Measurements from ENCODE around the gene UGGT1.
"Not testable (repeated sequence)": the region's sequence is repeated elsewhere in the genome, so short reads cannot be mapped to it uniquely, and the experiment has no call there.

The UGGT1 gene

DNA sequence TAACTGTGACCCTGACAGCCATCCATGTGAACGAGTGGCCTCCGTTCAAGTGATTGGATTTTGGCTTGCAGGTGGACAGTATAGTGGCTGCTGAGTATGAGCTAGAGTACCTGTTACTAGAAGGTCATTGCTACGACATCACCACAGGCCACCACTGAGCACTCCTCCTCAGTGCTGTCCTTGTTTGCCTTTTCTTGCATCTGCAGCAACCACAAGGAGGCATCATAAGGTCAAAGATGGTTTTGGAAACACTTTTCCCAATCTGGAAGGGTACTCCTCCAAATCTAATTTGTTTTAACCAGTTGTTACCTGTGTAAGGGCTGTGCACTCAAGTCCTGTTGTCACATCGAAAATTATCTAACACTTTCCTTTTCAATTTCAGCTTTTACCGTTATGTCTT lies 81.2 kb downstream of the UGGT1 start:
- no peak for DNase-seq (ENCODE audit: low spot score)
- TF ChIP-seq, protein P1, sequence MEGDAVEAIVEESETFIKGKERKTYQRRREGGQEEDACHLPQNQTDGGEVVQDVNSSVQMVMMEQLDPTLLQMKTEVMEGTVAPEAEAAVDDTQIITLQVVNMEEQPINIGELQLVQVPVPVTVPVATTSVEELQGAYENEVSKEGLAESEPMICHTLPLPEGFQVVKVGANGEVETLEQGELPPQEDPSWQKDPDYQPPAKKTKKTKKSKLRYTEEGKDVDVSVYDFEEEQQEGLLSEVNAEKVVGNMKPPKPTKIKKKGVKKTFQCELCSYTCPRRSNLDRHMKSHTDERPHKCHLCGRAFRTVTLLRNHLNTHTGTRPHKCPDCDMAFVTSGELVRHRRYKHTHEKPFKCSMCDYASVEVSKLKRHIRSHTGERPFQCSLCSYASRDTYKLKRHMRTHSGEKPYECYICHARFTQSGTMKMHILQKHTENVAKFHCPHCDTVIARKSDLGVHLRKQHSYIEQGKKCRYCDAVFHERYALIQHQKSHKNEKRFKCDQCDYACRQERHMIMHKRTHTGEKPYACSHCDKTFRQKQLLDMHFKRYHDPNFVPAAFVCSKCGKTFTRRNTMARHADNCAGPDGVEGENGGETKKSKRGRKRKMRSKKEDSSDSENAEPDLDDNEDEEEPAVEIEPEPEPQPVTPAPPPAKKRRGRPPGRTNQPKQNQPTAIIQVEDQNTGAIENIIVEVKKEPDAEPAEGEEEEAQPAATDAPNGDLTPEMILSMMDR (IDR thresholded peaks at IDR 0.05; ENCODE audit: extremely low read depth, insufficient read depth, missing control alignments): no peak
- in situ Hi-C loops (cut with MboI; ENCODE audit: low pct_unique_long_range_greater_than_20kb, low sequenced_read_pairs, unreplicated experiment): no loop called here

DNA sequence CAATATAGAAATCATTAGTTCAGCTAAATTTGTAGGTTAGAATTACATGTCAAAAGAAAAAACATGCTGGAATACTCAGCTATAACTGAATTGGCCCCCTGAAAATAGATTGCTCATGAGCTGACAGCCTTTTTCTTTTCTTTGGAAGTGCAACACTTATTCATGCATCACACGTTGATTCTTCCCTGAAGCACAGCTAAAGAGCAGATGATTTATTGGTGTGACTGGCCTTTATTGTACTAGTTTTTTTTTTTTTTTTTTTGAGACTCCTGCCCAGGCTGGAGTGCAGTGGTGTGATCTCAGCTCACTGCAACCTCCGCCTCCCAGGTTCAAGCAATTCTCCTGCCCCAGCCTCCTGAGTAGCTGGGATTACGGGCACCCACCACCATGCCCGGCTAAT lies 83.1 kb downstream of the UGGT1 start:
- in situ Hi-C loops (cut with MboI; ENCODE audit: low pct_unique_long_range_greater_than_20kb, low sequenced_read_pairs, unreplicated experiment); DNase-seq (ENCODE audit: low spot score): not testable (repeated sequence)

DNA sequence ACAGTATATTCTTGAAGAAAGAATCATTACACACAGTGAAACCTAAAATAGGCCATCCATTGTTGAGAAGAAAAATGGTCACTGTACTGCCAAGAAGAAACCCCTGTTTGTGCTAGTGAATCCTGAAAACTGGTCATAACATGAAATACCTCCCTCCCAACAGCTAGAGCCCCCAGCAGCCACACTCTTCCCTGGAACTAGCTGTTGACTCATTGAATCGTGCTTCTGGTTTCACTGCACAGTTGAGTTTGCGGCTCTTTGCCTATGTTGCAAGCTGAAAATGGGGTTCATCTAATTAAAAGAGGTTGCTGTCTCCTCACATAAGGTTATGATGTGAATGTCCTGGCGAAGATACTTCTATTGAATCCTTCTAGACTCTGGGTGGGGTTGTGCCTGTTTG lies 86.3 kb downstream of the UGGT1 start:
- TF ChIP-seq, protein P1 (IDR thresholded peaks at IDR 0.05; ENCODE audit: extremely low read depth, insufficient read depth, missing control alignments): no peak
- in situ Hi-C loops (cut with MboI; ENCODE audit: low pct_unique_long_range_greater_than_20kb, low sequenced_read_pairs, unreplicated experiment): no loop called here
- DNase-seq (ENCODE audit: low spot score): no peak

DNA sequence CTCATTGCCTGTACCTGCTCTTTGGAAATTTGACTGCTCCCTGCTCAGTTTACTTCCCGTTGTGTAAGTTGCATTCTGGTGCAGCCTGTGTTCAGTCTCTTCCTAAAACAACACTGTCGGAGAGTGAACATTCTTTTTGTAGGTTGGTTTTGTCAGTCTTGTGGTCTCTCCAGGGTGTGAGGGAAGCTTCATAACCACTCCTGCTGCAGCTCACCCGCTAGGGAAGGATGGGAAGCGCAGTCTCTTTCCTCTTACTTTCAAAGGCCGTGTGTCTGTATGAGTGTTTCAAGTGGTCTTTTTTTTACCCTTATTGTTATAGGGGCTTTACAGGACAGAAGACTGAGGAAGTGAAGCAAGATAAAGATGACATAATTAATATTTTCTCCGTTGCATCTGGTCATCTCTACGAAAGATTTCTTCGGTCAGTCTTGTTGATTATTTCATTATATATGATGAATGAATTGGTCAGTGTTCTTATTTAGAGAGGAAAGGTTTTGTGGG lies 87.2 kb downstream of the UGGT1 start:
- DNase-seq (ENCODE audit: low spot score): no peak
- TF ChIP-seq, protein P1 (IDR thresholded peaks at IDR 0.05; ENCODE audit: extremely low read depth, insufficient read depth, missing control alignments): no peak
- in situ Hi-C loops (cut with MboI; ENCODE audit: low pct_unique_long_range_greater_than_20kb, low sequenced_read_pairs, unreplicated experiment): no loop called here

DNA sequence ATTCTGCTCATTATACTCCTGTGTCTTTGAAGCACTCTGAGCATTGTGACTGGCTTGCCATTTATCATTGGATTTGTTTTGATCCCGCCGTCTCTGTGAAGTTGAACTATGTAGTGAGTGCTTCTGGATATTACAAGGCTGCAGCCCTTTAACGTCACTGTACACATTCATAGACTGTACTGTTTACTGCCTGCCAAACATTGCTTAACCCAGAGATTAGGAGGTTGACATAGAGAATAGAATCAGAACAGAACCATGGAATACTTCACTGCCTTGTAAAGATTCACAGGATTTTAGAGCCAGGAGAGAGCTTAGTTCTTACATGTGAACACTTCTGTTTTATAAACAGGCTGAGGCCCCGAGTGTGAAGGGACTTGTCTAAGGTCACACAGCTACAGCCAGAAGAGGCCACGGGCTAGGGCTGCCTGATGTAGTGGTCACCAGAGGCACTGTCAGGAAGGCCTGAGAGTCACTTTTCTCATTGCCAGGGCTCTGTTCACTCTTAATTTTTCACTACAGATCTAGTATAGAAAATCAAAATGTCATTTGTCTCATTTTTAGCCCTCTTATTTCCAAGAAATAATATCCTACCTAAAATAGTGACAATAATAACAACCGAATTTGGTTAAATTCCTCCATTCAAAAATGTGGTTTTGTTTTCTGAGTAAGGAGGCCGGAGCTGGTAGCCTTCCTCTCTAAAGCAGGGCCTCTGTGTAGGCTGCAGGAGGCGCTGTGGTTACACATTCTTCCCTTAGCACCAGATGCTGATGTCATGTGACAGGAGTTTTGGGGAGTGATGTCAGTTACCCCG lies 87.9 kb downstream of the UGGT1 start:
- DNase-seq (ENCODE audit: low spot score): peak; percentile 31
- in situ Hi-C loops (cut with MboI; ENCODE audit: low pct_unique_long_range_greater_than_20kb, low sequenced_read_pairs, unreplicated experiment): no loop called here
- TF ChIP-seq, protein P1 (IDR thresholded peaks at IDR 0.05; ENCODE audit: extremely low read depth, insufficient read depth, missing control alignments): peak; percentile 76

DNA sequence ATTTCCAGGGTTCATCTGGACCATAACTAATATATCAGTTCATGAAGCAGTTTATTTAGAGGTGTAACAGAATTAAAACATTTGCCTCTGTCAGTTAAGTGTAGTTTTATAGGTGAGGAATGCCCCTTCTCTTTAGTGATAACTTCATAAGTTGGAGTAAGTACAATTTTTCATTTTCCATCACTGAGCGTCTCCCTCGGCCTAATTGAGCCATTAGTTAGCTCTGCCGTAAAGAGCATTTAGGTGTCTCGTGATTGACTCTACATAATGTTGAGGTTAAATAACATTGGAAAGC lies 88.4 kb downstream of the UGGT1 start:
- TF ChIP-seq, protein P1 (IDR thresholded peaks at IDR 0.05; ENCODE audit: extremely low read depth, insufficient read depth, missing control alignments): no peak
- no peak for DNase-seq (ENCODE audit: low spot score)
- in situ Hi-C loops (cut with MboI; ENCODE audit: low pct_unique_long_range_greater_than_20kb, low sequenced_read_pairs, unreplicated experiment): no loop called here

DNA sequence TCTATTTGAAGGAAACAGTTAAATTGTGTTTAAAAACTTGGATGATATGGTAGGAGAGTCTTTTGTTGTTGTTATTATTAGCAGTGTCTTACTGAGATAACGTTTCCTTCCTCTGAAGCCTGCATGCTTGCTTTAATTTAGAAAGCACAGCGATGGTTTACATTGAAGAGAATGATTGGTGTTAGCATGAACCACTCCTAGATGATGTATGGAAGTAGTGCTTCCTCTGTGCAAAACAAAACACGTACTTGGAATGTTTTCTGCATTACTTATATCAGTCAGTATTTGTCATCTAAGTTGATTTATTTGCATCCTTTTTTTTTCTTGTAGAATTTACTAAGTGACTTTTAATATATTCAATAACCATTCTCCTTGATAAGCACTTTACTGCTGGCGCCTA lies 89.0 kb downstream of the UGGT1 start:
- TF ChIP-seq, protein P1 (IDR thresholded peaks at IDR 0.05; ENCODE audit: extremely low read depth, insufficient read depth, missing control alignments): no peak
- in situ Hi-C loops (cut with MboI; ENCODE audit: low pct_unique_long_range_greater_than_20kb, low sequenced_read_pairs, unreplicated experiment): no loop called here

More for the DNA sequence above, 89.0 kb downstream of the UGGT1 start:
- no peak for DNase-seq (ENCODE audit: low spot score)
